ENCODE results near the gene CACNG1.

DNA sequence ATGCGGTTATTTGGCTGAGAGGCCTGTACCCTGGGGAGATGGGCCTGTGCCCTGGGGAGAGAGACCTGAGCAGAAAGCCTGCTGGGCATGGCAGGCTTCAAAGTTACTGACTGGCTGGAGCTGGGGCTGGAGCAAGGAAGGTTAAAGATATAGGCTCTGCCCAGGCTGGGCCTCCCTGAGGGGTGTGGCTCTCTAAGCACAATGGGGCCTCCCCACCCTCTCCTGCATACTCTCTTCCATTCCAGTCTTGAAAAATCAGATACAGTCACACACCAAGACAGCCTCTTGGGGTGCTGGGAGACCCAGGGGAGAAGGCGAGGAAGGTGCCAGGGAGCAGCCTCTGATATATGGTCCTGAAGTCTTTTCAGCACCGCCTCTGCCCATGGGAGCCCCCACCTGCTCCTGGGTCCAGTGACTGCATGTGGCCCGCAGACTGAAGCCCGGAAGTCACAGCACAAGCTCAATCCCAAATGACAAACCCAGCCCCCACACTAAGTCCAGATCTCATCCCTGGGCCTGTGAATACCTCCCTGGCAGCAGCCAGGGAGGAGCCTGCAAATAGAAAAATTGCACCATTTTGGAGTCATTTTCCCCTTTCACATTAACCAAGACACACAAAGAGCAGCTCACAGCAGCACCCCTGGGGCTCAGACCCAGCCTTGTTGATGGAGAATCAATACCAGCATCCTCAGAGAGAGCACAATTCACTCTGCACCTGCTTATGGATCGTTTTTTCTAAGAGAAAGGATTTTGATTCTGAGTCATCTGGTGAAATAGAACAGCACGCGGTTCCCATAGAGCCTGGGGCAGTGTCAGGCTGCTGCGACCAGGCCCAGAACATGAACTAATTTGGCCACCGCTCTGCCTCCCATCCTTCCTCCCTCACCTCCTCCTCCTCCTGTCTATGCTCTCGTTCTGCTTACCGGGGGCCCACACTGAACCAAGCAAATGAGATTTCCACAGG, 25.6 kb upstream of the CACNG1 start:
- TF ChIP-seq GATA2 (IDR thresholded peaks at IDR 0.05; ENCODE audit: low read depth, low read length) (no peak; the same call in 1 of the 2 replicates), GATA3 (IDR thresholded peaks at IDR 0.05; ENCODE audit: low read depth, low read length) (no peak)
